OCI-LY1 (cell line): Measurements from ENCODE around the gene ANKRD39.

Experiments
- CTCF ChIP-seq: fragments of 200-600 bp; sonication (generic), shearing (Covaris generic); IDR thresholded peaks from 2 replicates; pipeline ENCODE4 v1.5.1; 2017; ENCODE audit warnings: mild to moderate bottlenecking, antibody characterized with exemption, low read length, moderate library complexity, mixed read lengths
- EZH2 ChIP-seq: fragments of 200-600 bp; sonication (generic), shearing (Covaris generic); IDR thresholded peaks from 2 replicates; pipeline ENCODE4 v1.8.0; 2017; ENCODE audit warnings: borderline replicate concordance, mixed run types, mild to moderate bottlenecking, antibody characterized with exemption, low read length, moderate library complexity, mixed read lengths

GRCh38 chr2:96898641-96899412, 41.0 kb upstream of the ANKRD39 start:
- TF ChIP-seq EZH2, result no peak
- TF ChIP-seq CTCF, result no peak
